Measurements from ENCODE around the gene ALKBH3. TPM values are rescaled to one million over a fixed set of nuclear protein-coding genes. Genes with fewer than 3 reads are reported as not detected.

ALKBH3 gene
- total RNA-seq, 8 experiments from 2014 or later = 4.8 to 44.0 (median 22.0) TPM

DNA sequence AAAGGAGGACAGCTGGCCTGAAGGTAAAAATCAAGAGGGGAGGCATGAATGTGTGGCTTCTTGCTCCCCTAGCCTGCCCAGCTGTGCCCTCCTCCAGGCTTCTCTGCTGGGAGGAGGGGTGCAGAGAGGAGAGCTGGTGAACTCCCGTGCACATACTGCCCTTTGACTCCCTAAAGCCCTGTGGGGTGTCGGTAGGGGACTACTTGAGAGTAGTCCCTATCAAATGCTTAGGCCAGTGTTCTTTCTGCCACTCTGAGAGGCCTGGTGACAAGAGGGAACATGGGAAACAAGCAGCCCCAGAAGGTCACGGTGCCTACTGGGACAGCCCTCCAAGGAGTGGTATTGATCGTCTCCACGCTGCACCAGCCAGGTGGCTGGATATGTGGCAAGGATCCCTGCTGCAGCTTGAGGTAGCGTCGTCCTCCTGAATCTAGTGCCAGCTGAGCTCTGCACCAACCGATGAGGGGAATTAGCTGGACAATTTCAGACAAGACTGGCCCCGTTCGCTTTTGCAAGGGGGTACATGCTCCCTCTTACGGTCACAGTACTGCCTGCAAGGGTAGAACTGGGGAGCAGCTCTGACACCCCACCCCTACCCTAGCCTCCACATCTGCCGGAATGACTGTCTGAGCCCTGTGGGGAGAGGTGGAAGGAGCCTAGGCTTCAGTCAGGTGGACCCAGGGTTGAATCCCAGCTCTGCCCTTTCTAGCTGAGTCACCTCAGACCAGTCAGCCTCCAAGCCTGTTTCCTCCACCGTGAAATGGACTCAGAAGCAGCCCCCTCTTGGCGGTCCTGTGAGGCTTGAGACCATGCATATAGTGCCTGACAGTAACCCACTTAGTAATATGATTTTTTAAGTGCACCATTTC lies 44.7 kb downstream of the ALKBH3 start:
- H3K27ac ChIP-seq = peak overlapping the region; percentile 37 to 81
- no peak overlapping the region for H3K4me3 ChIP-seq
- WGBS, 10 experiments = 67 to 100% (median 86%) methylated on average over 1 to 9 of the region's 14 CpGs; no CpG with 5 or more reads in 3 of the 10 experiments
- ATAC-seq (replicated peaks in 6 of 8) = no peak
- in situ Hi-C loops (cut with MboI; ENCODE audit: low pct_unique_long_range_greater_than_20kb in 2 of 9, low sequenced_read_pairs in 9 of 9, unreplicated experiment in 9 of 9) = loop anchor here in 1 of 9 experiments (25.0 kb wide), 1 partner anchor 88 kb away; no protein-coding TSS in a partner anchor
- H3K4me1 ChIP-seq (replicated peaks in 1 of 2) = peaks cover 61 to 62% of the 10 kb centered on the region in 2 donors

DNA sequence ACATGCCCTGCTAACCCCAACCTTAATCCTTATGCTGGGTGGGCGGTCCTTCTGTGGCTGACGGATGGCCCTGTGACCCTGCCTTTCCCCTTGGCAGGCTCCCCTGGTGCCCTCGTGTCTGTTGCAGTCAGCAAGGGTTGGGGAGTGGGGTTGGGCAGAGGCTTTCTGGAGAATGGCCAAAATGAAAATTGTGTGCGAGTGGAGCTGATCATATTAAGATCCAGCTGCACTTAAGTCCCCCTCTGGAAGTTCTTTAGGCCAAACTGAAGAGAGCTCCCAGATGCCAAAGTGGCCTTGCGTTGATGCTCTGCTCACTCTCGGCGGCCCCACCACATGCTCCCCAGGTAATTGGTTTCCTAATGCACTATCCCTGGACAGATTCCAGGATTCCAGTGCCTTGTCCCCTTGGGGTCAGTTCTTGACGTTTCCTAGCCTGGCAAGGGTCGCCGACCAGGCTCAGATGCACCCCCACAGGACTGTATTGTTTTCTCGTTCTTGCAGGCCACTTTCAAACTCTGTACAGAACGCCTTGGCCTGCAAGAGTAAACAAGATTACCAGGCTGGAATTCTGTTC lies 45.4 kb downstream of the ALKBH3 start:
- no peak for ATAC-seq (replicated peaks in 6 of 8)
- peaks cover 54 to 57% of the 10 kb centered on the region in 2 donors for H3K4me1 ChIP-seq (replicated peaks in 1 of 2)
- in situ Hi-C loops (cut with MboI; ENCODE audit: low pct_unique_long_range_greater_than_20kb in 2 of 9, low sequenced_read_pairs in 9 of 9, unreplicated experiment in 9 of 9) = loop anchor here in 1 of 9 experiments (25.0 kb wide), 1 partner anchor 89 kb away; no protein-coding TSS in a partner anchor
- WGBS, 10 experiments = 17 to 100% (median 77%) methylated on average over 1 to 5 of the region's 12 CpGs; no CpG with 5 or more reads in 4 of the 10 experiments
- H3K27ac ChIP-seq = no peak overlapping the region
- H3K4me3 ChIP-seq = no peak overlapping the region

DNA sequence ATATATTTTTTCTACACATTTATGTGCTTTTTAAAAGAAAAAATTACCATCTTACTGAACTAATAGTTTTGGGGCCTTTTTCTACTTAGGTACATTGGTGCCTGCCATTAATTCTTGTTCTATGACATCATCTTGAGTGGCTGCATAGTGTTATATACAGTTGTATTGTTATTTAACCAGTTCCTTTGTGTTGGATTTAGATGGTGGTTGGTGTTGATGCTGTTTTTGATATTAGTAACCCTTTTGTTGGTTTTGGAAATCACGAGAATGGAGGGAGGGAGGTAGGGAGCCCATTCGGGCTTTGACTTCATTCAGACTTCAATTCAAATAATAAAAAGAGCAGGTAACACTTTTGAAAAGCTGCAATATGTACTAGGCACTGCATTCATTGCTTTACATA lies 46.4 kb downstream of the ALKBH3 start:
- Histone ChIP-seq H3K4me1 (replicated peaks in 1 of 2) (peaks cover 44 to 48% of the 10 kb centered on the region in 2 donors), H3K27ac (no peak overlapping the region), H3K4me3 (no peak overlapping the region)
- 58 to 100% (median 83%) methylated on average over 1 to 2 of the region's 2 CpGs; no CpG with 5 or more reads in 3 of the 10 experiments for WGBS, 10 experiments
- in situ Hi-C loops (cut with MboI; ENCODE audit: low pct_unique_long_range_greater_than_20kb in 2 of 9, low sequenced_read_pairs in 9 of 9, unreplicated experiment in 9 of 9) = loop anchor here in 1 of 9 experiments (25.0 kb wide), 1 partner anchor 90 kb away; no protein-coding TSS in a partner anchor
- no peak for ATAC-seq (replicated peaks in 6 of 8)

DNA sequence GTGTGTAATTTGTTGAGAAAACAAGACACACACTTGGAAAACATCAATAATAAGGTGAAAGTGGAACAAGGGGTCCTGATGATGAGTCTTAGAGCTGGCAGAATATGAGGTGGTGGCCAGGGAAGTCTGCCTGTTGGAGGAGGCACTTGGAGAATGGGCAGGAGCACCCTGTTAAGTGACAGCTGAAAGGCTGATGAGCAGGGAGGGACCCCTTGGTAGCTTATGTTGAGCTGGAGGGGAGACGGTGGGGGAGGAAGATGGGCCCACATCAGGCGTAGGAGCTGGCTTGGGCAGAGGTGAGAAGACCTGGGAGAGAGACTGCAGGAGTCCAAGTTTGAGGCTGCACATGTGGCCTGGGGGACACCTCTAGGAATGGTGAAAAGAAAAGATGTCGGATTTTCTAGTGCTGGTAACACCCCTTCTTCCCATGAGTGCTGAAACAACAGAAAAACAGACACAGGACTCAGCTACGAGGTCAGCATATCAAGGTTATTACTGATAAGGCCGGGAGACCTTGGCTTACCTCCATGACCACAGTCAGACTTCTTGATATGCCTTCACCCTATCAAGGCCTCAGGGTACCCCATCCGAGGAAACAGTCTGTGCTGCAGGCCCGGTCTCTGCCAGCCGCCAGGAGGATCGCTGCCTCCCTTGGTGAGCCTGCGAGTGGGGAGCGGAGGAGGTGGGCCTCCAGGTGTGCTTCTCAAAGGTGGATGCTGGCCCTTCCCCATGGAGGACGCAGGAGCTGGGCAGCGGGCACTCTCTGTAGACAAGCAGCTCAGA lies 47.5 kb downstream of the ALKBH3 start:
- in situ Hi-C loops (cut with MboI; ENCODE audit: low pct_unique_long_range_greater_than_20kb in 2 of 9, low sequenced_read_pairs in 9 of 9, unreplicated experiment in 9 of 9) = loop anchor here in 1 of 9 experiments (25.0 kb wide), 1 partner anchor 91 kb away; no protein-coding TSS in a partner anchor
- no peak overlapping the region for H3K4me3 ChIP-seq
- WGBS, 10 experiments = 20 to 100% (median 92%) methylated on average over 1 to 6 of the region's 13 CpGs; no CpG with 5 or more reads in 2 of the 10 experiments
- H3K4me1 ChIP-seq (replicated peaks in 1 of 2) = peaks cover 37 to 41% of the 10 kb centered on the region in 2 donors
- ATAC-seq (replicated peaks in 6 of 8) = no peak
- H3K27ac ChIP-seq = no peak overlapping the region

DNA sequence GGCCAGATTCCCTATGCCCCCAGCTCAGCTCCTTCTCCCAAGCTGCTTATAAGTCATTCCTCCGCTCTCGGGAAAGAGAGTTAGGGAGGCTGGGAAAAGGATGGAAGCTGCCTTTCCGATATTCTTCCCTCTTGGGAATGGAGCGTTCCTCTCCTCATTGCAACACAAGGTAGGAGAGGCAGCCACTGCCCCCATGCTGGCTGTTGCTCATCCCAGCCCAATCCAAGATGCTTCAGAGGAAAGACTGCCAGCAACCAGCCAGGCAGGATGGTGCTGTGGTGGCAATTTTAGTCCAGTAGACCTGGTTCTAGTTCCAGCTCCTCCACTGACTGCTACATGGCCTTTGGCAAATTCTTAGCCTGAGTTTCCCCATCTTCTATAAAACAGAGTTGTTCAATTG lies 48.1 kb downstream of the ALKBH3 start:
- no peak for ATAC-seq (replicated peaks in 6 of 8)
- no peak overlapping the region for H3K4me3 ChIP-seq
- H3K27ac ChIP-seq = no peak overlapping the region
- in situ Hi-C loops (cut with MboI; ENCODE audit: low pct_unique_long_range_greater_than_20kb in 2 of 9, low sequenced_read_pairs in 9 of 9, unreplicated experiment in 9 of 9) = loop anchor here in 1 of 9 experiments (25.0 kb wide), 1 partner anchor 91 kb away; no protein-coding TSS in a partner anchor
- H3K4me1 ChIP-seq (replicated peaks in 1 of 2) = peaks cover 35 to 41% of the 10 kb centered on the region in 2 donors
- WGBS, 10 experiments = 50 to 90% (median 80%) methylated on average over 1 to 2 of the region's 4 CpGs; no CpG with 5 or more reads in 5 of the 10 experiments

DNA sequence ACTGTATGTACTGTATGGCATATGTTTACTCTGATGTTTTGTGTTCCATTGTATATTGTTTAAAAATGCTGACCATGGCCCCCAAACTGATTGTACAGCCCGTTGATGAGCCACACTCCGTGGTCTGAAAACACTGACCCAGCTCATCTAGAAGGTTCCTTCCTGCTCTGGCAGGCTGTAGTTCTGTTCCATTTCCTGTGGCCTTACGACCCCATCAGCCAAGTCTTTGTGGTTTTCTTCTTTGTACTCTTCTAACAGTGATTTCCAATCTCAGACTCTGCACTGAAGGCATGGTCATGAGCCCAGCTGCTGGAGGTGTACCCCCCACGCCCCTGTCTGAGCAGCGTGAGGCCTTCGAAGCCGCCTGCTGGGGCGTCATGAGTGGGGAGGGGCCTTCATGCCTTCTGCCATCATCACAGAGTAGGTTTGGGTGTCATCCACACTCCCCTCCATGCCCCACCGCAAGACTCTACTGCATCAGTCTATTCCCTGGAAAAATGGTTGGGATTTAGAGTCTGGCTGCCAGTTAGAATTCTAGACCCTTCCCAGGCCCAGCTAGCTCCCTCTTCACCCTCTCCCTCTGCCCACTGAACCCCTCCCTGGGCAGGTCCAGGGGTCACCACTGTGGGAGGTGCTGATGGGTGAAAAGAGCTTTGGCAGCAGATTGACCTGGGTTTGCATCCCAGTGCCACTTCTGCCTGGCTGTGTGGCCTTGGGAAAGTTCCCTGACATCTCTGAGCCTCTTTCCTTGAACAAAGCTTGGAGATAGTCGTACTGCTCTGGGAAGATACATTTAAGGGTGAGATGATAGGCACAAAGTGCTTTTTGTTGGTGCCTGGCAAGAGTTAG lies 50.5 kb downstream of the ALKBH3 start:
- H3K4me3 ChIP-seq = no peak overlapping the region
- no peak overlapping the region for H3K27ac ChIP-seq
- in situ Hi-C loops (cut with MboI; ENCODE audit: low pct_unique_long_range_greater_than_20kb in 2 of 9, low sequenced_read_pairs in 9 of 9, unreplicated experiment in 9 of 9) = loop anchor here in 1 of 9 experiments (25.0 kb wide), 1 partner anchor 94 kb away; no protein-coding TSS in a partner anchor
- H3K4me1 ChIP-seq (replicated peaks in 1 of 2) = peaks cover 26 to 31% of the 10 kb centered on the region in 2 donors
- no peak for ATAC-seq (replicated peaks in 6 of 8)
- 0 to 100% (median 74%) methylated on average over 1 to 6 of the region's 10 CpGs; no CpG with 5 or more reads in 2 of the 10 experiments for WGBS, 10 experiments

DNA sequence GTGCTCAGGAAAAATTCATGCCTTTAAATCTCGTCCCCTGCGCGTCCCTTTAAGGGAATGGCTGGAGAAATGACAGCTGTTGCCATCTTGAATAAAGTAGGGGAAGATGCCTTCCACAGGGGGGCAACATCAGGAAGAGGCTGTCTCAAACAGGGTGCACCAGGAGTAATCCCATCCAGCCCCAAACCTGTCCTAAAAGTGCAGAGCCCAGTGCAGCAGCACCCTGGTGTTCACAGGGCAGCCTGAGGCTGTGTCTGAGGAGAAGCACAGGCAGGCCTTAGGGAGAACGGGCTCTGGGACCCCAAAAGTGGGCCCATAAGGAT lies 51.0 kb downstream of the ALKBH3 start:
- 77 to 100% (median 100%) methylated on average over 1 to 4 of the region's 4 CpGs; no CpG with 5 or more reads in 5 of the 10 experiments for WGBS, 10 experiments
- ATAC-seq (replicated peaks in 6 of 8) = no peak
- Histone ChIP-seq H3K4me3 (no peak overlapping the region), H3K4me1 (replicated peaks in 1 of 2) (peaks cover 22 to 28% of the 10 kb centered on the region in 2 donors), H3K27ac (no peak overlapping the region)
- in situ Hi-C loops (cut with MboI; ENCODE audit: low pct_unique_long_range_greater_than_20kb in 2 of 9, low sequenced_read_pairs in 9 of 9, unreplicated experiment in 9 of 9) = loop anchor here in 1 of 9 experiments (25.0 kb wide), 1 partner anchor 94 kb away; no protein-coding TSS in a partner anchor

DNA sequence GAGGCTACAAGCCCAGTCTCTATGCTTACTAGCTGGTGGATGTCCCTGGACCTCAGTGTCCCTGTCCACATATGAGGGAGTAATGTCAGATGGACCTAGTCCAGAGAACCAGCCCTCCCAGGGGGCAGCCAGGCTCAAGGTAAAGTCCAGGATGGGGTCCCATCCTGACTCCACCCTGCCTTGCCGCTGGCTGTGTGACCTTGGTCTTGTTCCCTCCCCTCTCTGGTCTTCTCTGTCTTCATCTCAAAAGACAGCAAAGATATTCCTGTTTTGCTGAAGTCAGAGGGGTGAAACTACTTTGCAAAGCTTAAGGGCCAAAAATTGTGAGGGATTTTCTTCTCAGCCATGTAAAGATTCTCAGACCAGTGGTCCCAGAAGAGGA lies 52.6 kb downstream of the ALKBH3 start:
- H3K4me1 ChIP-seq (replicated peaks in 1 of 2) = peaks cover 20 to 22% of the 10 kb centered on the region in 2 donors
- H3K27ac ChIP-seq = no peak overlapping the region
- in situ Hi-C loops (cut with MboI; ENCODE audit: low pct_unique_long_range_greater_than_20kb in 2 of 9, low sequenced_read_pairs in 9 of 9, unreplicated experiment in 9 of 9) = loop anchor here in 1 of 9 experiments (25.0 kb wide), 1 partner anchor 96 kb away; no protein-coding TSS in a partner anchor
- no peak overlapping the region for H3K4me3 ChIP-seq
- 100% methylated on average over 1 of the region's 1 CpG; no CpG with 5 or more reads in 9 of the 10 experiments for WGBS, 10 experiments
- ATAC-seq (replicated peaks in 6 of 8) = no peak

DNA sequence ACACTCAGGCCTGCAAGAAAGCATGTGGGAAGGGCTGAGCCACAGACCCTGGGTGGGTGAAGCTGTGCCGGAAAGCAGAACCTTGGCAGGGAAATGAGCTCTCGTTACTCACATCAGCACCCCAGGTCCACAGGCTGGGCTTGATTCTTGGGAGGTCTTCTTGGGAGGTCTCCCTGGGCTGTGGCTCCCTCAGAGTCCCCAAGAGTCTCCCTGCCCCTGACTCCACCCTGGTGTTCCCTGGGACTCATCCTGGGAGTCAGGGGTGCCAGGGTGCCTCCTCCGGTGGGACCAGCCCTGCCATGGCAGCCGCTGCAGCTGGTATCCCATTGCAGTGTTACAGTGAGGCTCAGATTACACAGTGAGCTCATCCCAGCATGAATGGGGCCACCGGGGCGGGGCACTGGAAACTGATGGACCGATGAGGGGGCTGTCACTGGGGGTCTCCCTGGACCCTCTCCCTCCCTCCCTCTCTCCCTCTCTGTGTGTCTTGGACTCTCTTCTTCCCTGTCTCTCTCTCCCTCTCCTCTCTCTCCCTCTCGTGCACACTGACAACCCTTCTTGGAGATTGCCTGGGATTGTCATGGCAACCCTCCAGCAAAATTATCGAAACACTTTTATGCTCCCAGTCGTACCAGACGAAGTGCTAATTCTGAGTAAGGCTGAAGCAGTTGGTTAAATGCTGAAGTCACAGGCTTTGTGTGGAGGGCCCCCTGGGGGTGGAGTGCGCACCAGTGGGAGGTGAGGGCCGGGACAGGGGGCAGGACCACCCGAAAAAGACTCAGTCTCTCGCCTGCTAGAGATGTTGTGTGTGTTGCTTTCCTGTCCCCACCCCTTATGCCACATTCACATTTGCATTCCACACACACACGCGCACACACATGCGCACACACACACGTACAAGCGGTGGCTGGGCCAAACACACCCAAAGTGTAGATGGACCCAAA lies 53.2 kb downstream of the ALKBH3 start:
- ATAC-seq (replicated peaks in 6 of 8) = peak; percentile 60 to 90 (median 84)
- Histone ChIP-seq H3K27ac (peak overlapping the region; percentile 19 to 47), H3K4me3 (no peak overlapping the region), H3K4me1 (replicated peaks in 1 of 2) (peaks cover 20 to 22% of the 10 kb centered on the region in 2 donors)
- 10 to 71% (median 38%) methylated on average over 1 to 9 of the region's 20 CpGs; no CpG with 5 or more reads in 4 of the 10 experiments for WGBS, 10 experiments
- in situ Hi-C loops (cut with MboI; ENCODE audit: low pct_unique_long_range_greater_than_20kb in 2 of 9, low sequenced_read_pairs in 9 of 9, unreplicated experiment in 9 of 9) = loop anchor here in 1 of 9 experiments (25.0 kb wide), 1 partner anchor 97 kb away; no protein-coding TSS in a partner anchor

DNA sequence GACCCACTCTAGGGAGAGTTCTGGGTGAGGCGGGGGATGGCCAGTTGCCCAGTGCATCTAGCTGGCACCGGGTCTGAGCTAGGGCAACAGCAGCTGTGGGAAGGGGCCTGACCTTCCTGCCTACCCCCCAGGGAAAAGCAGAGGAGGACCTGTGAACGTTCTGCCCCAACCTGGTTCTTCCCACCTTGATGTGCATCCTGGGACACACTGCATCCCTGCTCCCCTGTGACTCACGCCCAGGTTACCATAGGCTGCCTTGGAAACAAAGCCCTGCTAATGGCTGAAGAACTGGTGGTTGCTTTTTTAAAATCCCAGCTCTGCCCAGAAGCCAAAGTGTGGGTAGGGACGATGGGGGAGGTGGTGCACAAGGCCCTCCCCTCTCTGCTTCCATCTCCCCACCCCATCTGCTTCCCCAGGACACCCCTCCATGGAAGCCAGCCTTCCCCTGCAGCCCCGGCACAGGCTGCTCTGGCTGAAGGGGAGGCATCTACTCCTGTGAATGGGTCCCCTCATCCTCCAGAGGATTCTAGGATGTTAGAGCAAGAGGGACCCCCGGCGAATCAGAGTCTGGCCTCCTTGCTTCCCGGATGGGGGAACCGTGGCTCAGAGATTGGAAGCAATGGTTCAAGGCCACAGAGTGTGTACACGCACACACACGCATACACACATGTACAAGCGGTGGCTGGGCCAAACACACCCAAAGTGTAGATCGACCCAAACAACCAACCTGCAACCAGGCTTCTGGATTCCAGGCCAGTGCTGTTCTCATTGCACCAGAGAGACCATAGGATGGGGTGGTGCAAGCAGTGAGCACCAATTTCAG lies 54.2 kb downstream of the ALKBH3 start:
- ATAC-seq (replicated peaks in 6 of 8) = peak in 5 of 8 experiments; percentile 3 to 15 (median 6)
- in situ Hi-C loops (cut with MboI; ENCODE audit: low pct_unique_long_range_greater_than_20kb in 2 of 9, low sequenced_read_pairs in 9 of 9, unreplicated experiment in 9 of 9) = loop anchor here in 1 of 9 experiments (25.0 kb wide), 1 partner anchor 98 kb away; no protein-coding TSS in a partner anchor
- no peak overlapping the region for H3K27ac ChIP-seq
- peaks cover 20 to 22% of the 10 kb centered on the region in 2 donors for H3K4me1 ChIP-seq (replicated peaks in 1 of 2)
- H3K4me3 ChIP-seq = no peak overlapping the region
- 31 to 93% (median 60%) methylated on average over 1 to 3 of the region's 14 CpGs; no CpG with 5 or more reads in 5 of the 10 experiments for WGBS, 10 experiments

All from motor neuron (in vitro differentiated cells).